Measurements from ENCODE around the gene TMEM229A. TPM values are rescaled to one million over a fixed set of nuclear protein-coding genes. Genes with fewer than 3 reads are reported as not detected.
"Not testable (repeated sequence)": the region's sequence is repeated elsewhere in the genome, so short reads cannot be mapped to it uniquely, and the experiment has no call there.

TMEM229A gene
- total RNA-seq (not detected), polyA plus RNA-seq (ENCODE audit: insufficient read depth, low read depth, low replicate concordance) (not detected)
- long read RNA-seq, donor 1: 0 reads
- long read RNA-seq, donor 2: 0 reads
- long read RNA-seq, donor 3: 0 reads
- long read RNA-seq, donor 4: 0 reads
- long read RNA-seq, donor 5: 0 reads
- long read RNA-seq, donor 6: 0 reads
- long read RNA-seq, donor 7: 0 reads
- long read RNA-seq, donor 8, partial matches to known transcripts: 0 of 1 reads
- long read RNA-seq, donor 8, other reads (novel, unspliced or antisense): 0 of 1 reads
- long read RNA-seq, donor 9, partial matches to known transcripts: 0 of 1 reads
- long read RNA-seq, donor 9, other reads (novel, unspliced or antisense): 0 of 1 reads
- long read RNA-seq, donor 10: 0 reads

GRCh38 chr7:124032369-124033094 is at the start of gene TMEM229A:
TMEM229A (minus strand) TSS chr7:124033067; CDS start chr7:124033003, 64 bp downstream.
- Histone ChIP-seq H3K27me3 (ENCODE audit: control insufficient read depth, insufficient read depth, low read length) (peaks cover 14% of the 10 kb centered on the region), H3K4me3 (ENCODE audit: low read length in 3 of 3) (peak within 1 kb of the TSS; percentile 12 to 55 (median 32)), H3K27ac (ENCODE audit: low read depth in 2 of 2, low read length in 2 of 2) (no peak within 1 kb of the TSS), H3K36me3 (ENCODE audit: control insufficient read depth in 2 of 3, insufficient read depth in 3 of 3, low read length in 3 of 3) (no peaks in the 10 kb centered on the region), H3K9ac (ENCODE audit: low read length in 3 of 3) (no peak within 1 kb of the TSS), H3K9me3 (ENCODE audit: control insufficient read depth in 2 of 3, insufficient read depth in 1 of 3, low read length in 3 of 3) (no peaks in the 10 kb centered on the region), H3K4me1 (ENCODE audit: control insufficient read depth in 2 of 3, insufficient read depth in 2 of 3, low read depth in 1 of 3, low read length in 3 of 3) (peaks cover 0 to 7% (median 5%) of the 10 kb centered on the region in 3 donors)
- peak; percentile 73 to 77 (median 74) for DNase-seq
- no peak for FAIRE-seq
- no peak for TF ChIP-seq CTCF (IDR thresholded peaks at IDR 0.05; ENCODE audit: borderline replicate concordance, extremely low read depth, insufficient read depth)
- intact Hi-C loops (cut with DNase I): no loop called here

DNA sequence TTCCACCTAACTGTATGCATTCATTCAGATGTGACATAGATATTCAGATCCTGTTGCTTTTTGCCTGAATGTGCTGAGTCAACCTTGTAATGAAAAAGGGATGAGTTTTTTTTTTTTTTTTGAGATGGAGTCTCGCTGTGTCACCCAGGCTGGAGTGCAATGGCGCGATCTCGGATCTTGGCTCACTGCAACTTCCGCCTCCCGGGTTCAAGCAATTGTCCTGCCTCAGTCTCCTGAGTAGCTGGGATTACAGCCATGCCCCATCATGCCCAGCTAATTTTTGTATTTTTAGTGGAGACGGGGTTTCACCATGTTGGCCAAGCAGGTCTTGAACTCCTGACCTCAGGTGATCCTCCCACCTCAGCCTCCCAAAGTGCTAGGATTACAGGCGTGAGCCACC is 49.4 kb upstream of the TMEM229A start:
- DNase-seq; H3K9ac ChIP-seq (ENCODE audit: low read length in 3 of 3); H3K9me3 ChIP-seq (ENCODE audit: control insufficient read depth in 2 of 3, insufficient read depth in 1 of 3, low read length in 3 of 3); intact Hi-C loops (cut with DNase I); H3K27ac ChIP-seq (ENCODE audit: low read depth in 2 of 2, low read length in 2 of 2); H3K27me3 ChIP-seq (ENCODE audit: control insufficient read depth, insufficient read depth, low read length); H3K4me3 ChIP-seq (ENCODE audit: low read length in 3 of 3); FAIRE-seq; H3K36me3 ChIP-seq (ENCODE audit: control insufficient read depth in 2 of 3, insufficient read depth in 3 of 3, low read length in 3 of 3); H3K4me1 ChIP-seq (ENCODE audit: control insufficient read depth in 2 of 3, insufficient read depth in 2 of 3, low read depth in 1 of 3, low read length in 3 of 3): not testable (repeated sequence)

DNA sequence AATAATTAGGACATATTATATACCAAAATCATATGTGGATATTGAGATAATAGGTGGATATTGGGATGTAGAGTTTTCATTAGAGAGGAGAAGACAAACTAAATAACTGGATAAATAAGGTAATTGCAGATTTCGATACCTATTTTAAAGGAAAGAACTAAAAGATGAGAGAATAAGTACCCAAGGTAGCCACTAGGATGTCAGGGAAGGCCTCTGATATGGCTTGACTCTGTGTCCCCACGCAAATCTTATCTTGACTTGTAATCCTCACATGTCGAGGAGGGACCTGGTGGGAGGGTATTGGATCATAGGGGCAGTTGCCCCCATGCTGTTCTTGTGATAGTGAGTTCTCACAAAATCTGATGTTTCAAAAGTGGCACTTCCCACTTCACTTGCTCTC is 44.7 kb upstream of the TMEM229A start:
- DNase-seq (no peak), FAIRE-seq (no peak)
- TF ChIP-seq CTCF (IDR thresholded peaks at IDR 0.05; ENCODE audit: borderline replicate concordance, extremely low read depth, insufficient read depth): no peak

GRCh38 chr7:124076841-124077240 is 44.0 kb upstream of the TMEM229A start:
- H3K4me3 ChIP-seq (ENCODE audit: low read length in 3 of 3): no peak overlapping the region
- no peak overlapping the region for H3K27ac ChIP-seq (ENCODE audit: low read depth in 2 of 2, low read length in 2 of 2)
- H3K27me3 ChIP-seq (ENCODE audit: control insufficient read depth, insufficient read depth, low read length): no peaks in the 10 kb centered on the region
- no peak for TF ChIP-seq CTCF (IDR thresholded peaks at IDR 0.05; ENCODE audit: borderline replicate concordance, extremely low read depth, insufficient read depth)
- intact Hi-C loops (cut with DNase I): no loop called here
- no peak for DNase-seq
- no peak for FAIRE-seq
- H3K36me3 ChIP-seq (ENCODE audit: control insufficient read depth in 2 of 3, insufficient read depth in 3 of 3, low read length in 3 of 3): no peaks in the 10 kb centered on the region
- no peaks in the 10 kb centered on the region for H3K4me1 ChIP-seq (ENCODE audit: control insufficient read depth in 2 of 3, insufficient read depth in 2 of 3, low read depth in 1 of 3, low read length in 3 of 3)
- H3K9me3 ChIP-seq (ENCODE audit: control insufficient read depth in 2 of 3, insufficient read depth in 1 of 3, low read length in 3 of 3): no peaks in the 10 kb centered on the region
- H3K9ac ChIP-seq (ENCODE audit: low read length in 3 of 3): no peak overlapping the region

More for the DNA sequence above, 44.7 kb upstream of the TMEM229A start:
- Histone ChIP-seq H3K27me3 (ENCODE audit: control insufficient read depth, insufficient read depth, low read length) (no peaks in the 10 kb centered on the region), H3K9ac (ENCODE audit: low read length in 3 of 3) (no peak overlapping the region), H3K9me3 (ENCODE audit: control insufficient read depth in 2 of 3, insufficient read depth in 1 of 3, low read length in 3 of 3) (no peaks in the 10 kb centered on the region), H3K27ac (ENCODE audit: low read depth in 2 of 2, low read length in 2 of 2) (no peak overlapping the region), H3K4me3 (ENCODE audit: low read length in 3 of 3) (no peak overlapping the region), H3K4me1 (ENCODE audit: control insufficient read depth in 2 of 3, insufficient read depth in 2 of 3, low read depth in 1 of 3, low read length in 3 of 3) (no peaks in the 10 kb centered on the region), H3K36me3 (ENCODE audit: control insufficient read depth in 2 of 3, insufficient read depth in 3 of 3, low read length in 3 of 3) (no peaks in the 10 kb centered on the region)
- intact Hi-C loops (cut with DNase I): no loop called here
